Spleen (tissue), 11 donors: ENCODE data around the gene SAG. TPM values are rescaled to one million over a fixed set of nuclear protein-coding genes. Genes with fewer than 3 reads are reported as not detected.

Experiments
- DNase-seq: peaks from one replicate; pipeline ENCODE4 v3.0.0-alpha.2; 2020
- H3K27ac ChIP-seq, 8 donors: fragments of 200-600 bp; sonication (generic) in 7 of 8; 1 replicate in 4 of 8; 2 replicates in 4 of 8; pipeline versions ENCODE4 v1.5.0 to v1.8.0; 2016 to 2021; ENCODE audit warnings: inconsistent platforms in 4 of 8, mild to moderate bottlenecking in 4 of 8, moderate library complexity in 1 of 8
- H3K27me3 ChIP-seq, 7 donors: fragments of 200-600 bp; sonication (generic) in 6 of 7; replicated peaks in 1 of 7; 1 replicate in 4 of 7; 2 replicates in 3 of 7; pipeline versions ENCODE4 v1.5.0 to v1.8.0; 2016 to 2021; ENCODE audit warnings: inconsistent platforms in 3 of 7, mild to moderate bottlenecking in 1 of 7
- H3K36me3 ChIP-seq, 6 donors: fragments of 200-600 bp; sonication (generic) in 5 of 6; 1 replicate in 4 of 6; 2 replicates in 2 of 6; pipeline versions ENCODE4 v1.5.0 to v1.8.0; 2016 to 2021; ENCODE audit warnings: inconsistent platforms in 2 of 6
- H3K4me1 ChIP-seq, 6 donors: fragments of 200-600 bp; sonication (generic) in 5 of 6; 1 replicate in 3 of 6; 2 replicates in 3 of 6; pipeline versions ENCODE4 v1.5.0 to v1.8.0; 2016 to 2021; ENCODE audit warnings: inconsistent platforms in 3 of 6
- H3K4me3 ChIP-seq, 8 donors: fragments of 200-600 bp; sonication (generic) in 7 of 8; 1 replicate in 4 of 8; 2 replicates in 4 of 8; pipeline versions ENCODE4 v1.5.0 to v1.8.0; 2016 to 2021; ENCODE audit warnings: inconsistent platforms in 4 of 8, mild to moderate bottlenecking in 4 of 8, moderate library complexity in 2 of 8
- H3K9me3 ChIP-seq, 8 donors: fragments of 200-600 bp; sonication (generic) in 7 of 8; 1 replicate in 4 of 8; 2 replicates in 4 of 8; pipeline versions ENCODE4 v1.5.0 to v1.8.0; 2016 to 2021; ENCODE audit warnings: inconsistent platforms in 4 of 8
- CTCF ChIP-seq, 11 experiments: fragments of 200-600 bp in 7 of 11; fragments of 450-650 bp in 4 of 11; sonication (generic) in 4 of 11; IDR thresholded peaks in 8 of 11; conservative IDR thresholded peaks in 3 of 11; 1 replicate in 7 of 11; 2 replicates in 4 of 11; pipeline versions ENCODE4 v1.4.0 to v1.8.0; 2016 to 2021; ENCODE audit warnings: antibody characterized with exemption in 11 of 11, inconsistent platforms in 4 of 11, mild to moderate bottlenecking in 1 of 11
- POLR2A ChIP-seq, 3 donors: fragments of 450-650 bp; IDR thresholded peaks; one replicate each; pipeline ENCODE4 v1.5.1; 2017; ENCODE audit warnings: antibody characterized with exemption in 3 of 3, mild to moderate bottlenecking in 1 of 3
- POLR2AphosphoS5 ChIP-seq, 3 donors: sonication (generic); formaldehyde crosslinking; IDR thresholded peaks; one replicate each; pipeline ENCODE4 v1.5.1; 2017; ENCODE audit warnings: antibody characterized with exemption in 3 of 3
- WGBS, 5 donors: extraction: QIAGEN DNeasy Blood & Tissue Kit in 3 of 5; methylation state at CpG; one replicate each; pipeline versions ENCODE4 v1.1.5 to v1.1.7; 2013 to 2018; 5-methylcytosine and 5-hydroxymethylcytosine counted together
- intact Hi-C: fragments of 100-400 bp; cut with DNase I; formaldehyde crosslinking; loops from one replicate; pipeline ENCODE4 v1.15.0; 2023; ENCODE audit warnings: low total_unique reads
- polyA plus RNA-seq, 3 donors: library from polyadenylated mRNA; stranded (reverse); fragments of 200-250 nt; gene quantifications; one replicate each; pipeline ENCODE4 v1.2.1, GENCODE V29; 2013
- total RNA-seq, 7 donors: library from RNA; depleted of rRNA in 3 of 7; stranded (reverse); fragments of >200 nt in 3 of 7; fragmentation: NEBNext Ultra II Directional in 4 of 7; extraction: Animal tissue kit (Norgen Biotek cat#: 25700) in 4 of 7; gene quantifications; one replicate each; pipeline versions ENCODE4 v1.1.0 to v1.2.1, GENCODE V29; 2016 to 2021
- donor health status: healthy with polysubstance abuse.
- donor health status: DM: no; HTN: no; CAD: no; lungs with moderate emphysema.
- donor health status: DM: no; HTN: no; CAD: no.
- donor health status: Bipolar disorder and iron deficiency.
- donor health status: healthy.
- donor health status: DM: no; HTN: no; CAD: no.
- donor health status: DM: yes; HTN: yes; CAD: no.

Gene SAG
- total and polyA plus RNA-seq, 10 donors: 0.09 to 0.20 TPM; not detected in 8

- no peak for TF ChIP-seq CTCF (IDR thresholded peaks at IDR 0.05 in 8 of 11, conservative IDR thresholded peaks at IDR 0.05 in 3 of 11)
- peak in 1 of 3 donors; percentile 12 for TF ChIP-seq POLR2AphosphoS5 (IDR thresholded peaks at IDR 0.05)
- Histone ChIP-seq H3K27ac (peak overlapping the region in 2 of 8 donors; percentile 47 to 59), H3K27me3 (no peaks in the 10 kb centered on the region), H3K36me3 (peaks cover 0 to 44% (median 6%) of the 10 kb centered on the region in 6 donors), H3K9me3 (peaks cover 0 to 6% (median 0%) of the 10 kb centered on the region in 8 donors), H3K4me1 (peaks cover 4 to 85% (median 33%) of the 10 kb centered on the region in 6 donors), H3K4me3 (no peak overlapping the region)
- no peak for DNase-seq
- intact Hi-C loops: no loop called here
- 87 to 94% (median 92%) methylated on average over 8 of the region's 8 CpGs for WGBS, 5 donors
Measured at GRCh38 chr2:233369462-233369861, 61.8 kb downstream of the SAG start.

GRCh38 chr2:233369897-233370685 lies 62.5 kb downstream of the SAG start:
- no peak overlapping the region for H3K4me3 ChIP-seq
- peaks cover 0 to 44% (median 6%) of the 10 kb centered on the region in 6 donors for H3K36me3 ChIP-seq
- no peak for DNase-seq
- TF ChIP-seq POLR2AphosphoS5 (IDR thresholded peaks at IDR 0.05) (no peak), CTCF (IDR thresholded peaks at IDR 0.05 in 8 of 11, conservative IDR thresholded peaks at IDR 0.05 in 3 of 11) (no peak), POLR2A (IDR thresholded peaks at IDR 0.05) (no peak)
- H3K9me3 ChIP-seq: peaks cover 0 to under 1% (median 0%) of the 10 kb centered on the region in 8 donors
- intact Hi-C loops: no loop called here
- H3K27me3 ChIP-seq: no peaks in the 10 kb centered on the region
- WGBS, 5 donors: 65 to 79% (median 71%) methylated on average over 9 of the region's 9 CpGs
- H3K4me1 ChIP-seq: peaks cover 4 to 91% (median 34%) of the 10 kb centered on the region in 6 donors
- H3K27ac ChIP-seq: peak overlapping the region in 3 of 8 donors; percentile 46 to 59 (median 47)

GRCh38 chr2:233371641-233372040 lies 64.0 kb downstream of the SAG start:
- Histone ChIP-seq H3K27me3 (no peaks in the 10 kb centered on the region), H3K36me3 (peaks cover 0 to 56% (median 6%) of the 10 kb centered on the region in 6 donors), H3K27ac (no peak overlapping the region), H3K4me3 (no peak overlapping the region), H3K9me3 (no peaks in the 10 kb centered on the region), H3K4me1 (peaks cover 4 to 93% (median 34%) of the 10 kb centered on the region in 6 donors)
- intact Hi-C loops: no loop called here
- TF ChIP-seq CTCF (IDR thresholded peaks at IDR 0.05 in 8 of 11, conservative IDR thresholded peaks at IDR 0.05 in 3 of 11) (no peak), POLR2A (IDR thresholded peaks at IDR 0.05) (no peak), POLR2AphosphoS5 (IDR thresholded peaks at IDR 0.05) (no peak)
- 81 to 92% (median 83%) methylated on average over 2 of the region's 2 CpGs for WGBS, 5 donors
- no peak for DNase-seq

GRCh38 chr2:233372855-233373254 lies 65.2 kb downstream of the SAG start:
- no peak overlapping the region for H3K4me3 ChIP-seq
- no peak overlapping the region for H3K27ac ChIP-seq
- no peaks in the 10 kb centered on the region for H3K9me3 ChIP-seq
- WGBS, 5 donors: 89 to 96% (median 93%) methylated on average over 8 of the region's 8 CpGs
- no peak for TF ChIP-seq POLR2A (IDR thresholded peaks at IDR 0.05)
- no peak for TF ChIP-seq POLR2AphosphoS5 (IDR thresholded peaks at IDR 0.05)
- TF ChIP-seq CTCF (IDR thresholded peaks at IDR 0.05 in 8 of 11, conservative IDR thresholded peaks at IDR 0.05 in 3 of 11): no peak
- intact Hi-C loops: no loop called here
- H3K36me3 ChIP-seq: peaks cover 0 to 68% (median 6%) of the 10 kb centered on the region in 6 donors
- no peaks in the 10 kb centered on the region for H3K27me3 ChIP-seq
- DNase-seq: no peak
- peaks cover 4 to 83% (median 32%) of the 10 kb centered on the region in 6 donors for H3K4me1 ChIP-seq
